Peyer's patch (tissue), 4 donors: Measurements from ENCODE around the gene ATP2C2. TPM values are rescaled to one million over a fixed set of nuclear protein-coding genes. Genes with fewer than 3 reads are reported as not detected.
"Not testable (repeated sequence)": the region's sequence is repeated elsewhere in the genome, so short reads cannot be mapped to it uniquely, and the experiment has no call there.

Source experiments
- DNase-seq, 3 donors: peaks; one replicate each; pipeline ENCODE4 v3.0.0-alpha.2; 2017 to 2019
- H3K27ac ChIP-seq, 4 donors: fragments of 200-600 bp; sonication (generic); one replicate each; pipeline ENCODE4 v1.5.1; 2016 to 2019
- H3K27me3 ChIP-seq, 2 donors: fragments of 200-600 bp; sonication (generic); one replicate each; pipeline ENCODE4 v1.5.1; 2019
- H3K36me3 ChIP-seq, 3 donors: fragments of 200-600 bp; sonication (generic); one replicate each; pipeline ENCODE4 v1.5.1; 2016 to 2019
- H3K4me1 ChIP-seq, 4 donors: fragments of 200-600 bp; sonication (generic); one replicate each; pipeline ENCODE4 v1.5.1; 2016 to 2019
- H3K4me3 ChIP-seq, 4 donors: fragments of 200-600 bp; sonication (generic); 1 replicate in 3 of 4; 2 replicates in 1 of 4; pipeline ENCODE4 v1.5.1; 2016 to 2019; ENCODE audit warnings: mild to moderate bottlenecking in 1 of 4
- H3K9me3 ChIP-seq, 4 donors: fragments of 200-600 bp; sonication (generic); one replicate each; pipeline ENCODE4 v1.5.1; 2016 to 2019; ENCODE audit warnings: mild to moderate bottlenecking in 1 of 4
- CTCF ChIP-seq, 6 experiments: fragments of 450-650 bp in 4 of 6; fragments of 200-600 bp in 2 of 6; sonication (generic) in 1 of 6; IDR thresholded peaks; one replicate each; pipeline ENCODE4 v1.5.1; 2017 to 2019; ENCODE audit warnings: antibody characterized with exemption in 6 of 6, mild to moderate bottlenecking in 3 of 6, moderate library complexity in 1 of 6
- POLR2A ChIP-seq, 2 donors: fragments of 450-650 bp; IDR thresholded peaks; one replicate each; pipeline ENCODE4 v1.5.1; 2017; ENCODE audit warnings: antibody characterized with exemption in 2 of 2, mild to moderate bottlenecking in 2 of 2, moderate library complexity in 2 of 2
- total RNA-seq, 4 donors: library from RNA; depleted of rRNA; stranded (reverse); fragments of >200 nt; gene quantifications; one replicate each; pipeline ENCODE4 v1.1.0, GENCODE V29; 2016

ATP2C2 gene
- total RNA-seq, 4 donors from 2014 or later: 84.2 to 148 (median 115) TPM

- no peak for TF ChIP-seq CTCF (IDR thresholded peaks at IDR 0.05)
- no peak for TF ChIP-seq POLR2A (IDR thresholded peaks at IDR 0.05)
- H3K27me3 ChIP-seq: no peaks in the 10 kb centered on the region
- no peak for DNase-seq
- no peak overlapping the region for H3K4me3 ChIP-seq
- H3K9me3 ChIP-seq: no peaks in the 10 kb centered on the region
- H3K27ac ChIP-seq: no peak overlapping the region
- no peaks in the 10 kb centered on the region for H3K4me1 ChIP-seq
- H3K36me3 ChIP-seq: no peaks in the 10 kb centered on the region
Measured at GRCh38 chr16:84418056-84418849, 49.9 kb downstream of the ATP2C2 start.

- Histone ChIP-seq H3K4me1 (no peaks in the 10 kb centered on the region), H3K27me3 (no peaks in the 10 kb centered on the region), H3K4me3 (no peak overlapping the region), H3K9me3 (no peaks in the 10 kb centered on the region), H3K27ac (no peak overlapping the region), H3K36me3 (no peaks in the 10 kb centered on the region)
- TF ChIP-seq POLR2A (IDR thresholded peaks at IDR 0.05) (no peak), CTCF (IDR thresholded peaks at IDR 0.05) (no peak)
- DNase-seq: no peak
Measured at GRCh38 chr16:84419730-84420129, 51.4 kb downstream of the ATP2C2 start.

GRCh38 chr16:84420556-84420955 lies 52.2 kb downstream of the ATP2C2 start:
- H3K4me3 ChIP-seq, H3K36me3 ChIP-seq, DNase-seq, H3K9me3 ChIP-seq, H3K27me3 ChIP-seq, H3K27ac ChIP-seq, H3K4me1 ChIP-seq: not testable (repeated sequence)

- Histone ChIP-seq H3K4me3 (no peak overlapping the region), H3K27me3 (no peaks in the 10 kb centered on the region), H3K36me3 (peaks cover 0 to 8% (median 0%) of the 10 kb centered on the region in 3 donors), H3K4me1 (no peaks in the 10 kb centered on the region), H3K9me3 (no peaks in the 10 kb centered on the region), H3K27ac (no peak overlapping the region)
- TF ChIP-seq POLR2A (IDR thresholded peaks at IDR 0.05) (no peak), CTCF (IDR thresholded peaks at IDR 0.05) (no peak)
- no peak for DNase-seq
Measured at GRCh38 chr16:84421081-84421937, 53.0 kb downstream of the ATP2C2 start.

- H3K27me3 ChIP-seq: no peaks in the 10 kb centered on the region
- no peak overlapping the region for H3K4me3 ChIP-seq
- H3K27ac ChIP-seq: no peak overlapping the region
- no peak for TF ChIP-seq CTCF (IDR thresholded peaks at IDR 0.05)
- peaks cover 0 to 8% (median 0%) of the 10 kb centered on the region in 3 donors for H3K36me3 ChIP-seq
- H3K4me1 ChIP-seq: no peaks in the 10 kb centered on the region
- no peak for DNase-seq
- H3K9me3 ChIP-seq: no peaks in the 10 kb centered on the region
Measured at GRCh38 chr16:84421938-84422220, 53.5 kb downstream of the ATP2C2 start.

GRCh38 chr16:84423416-84423837 lies 55.1 kb downstream of the ATP2C2 start:
- no peaks in the 10 kb centered on the region for H3K4me1 ChIP-seq
- H3K27me3 ChIP-seq: no peaks in the 10 kb centered on the region
- H3K36me3 ChIP-seq: peaks cover 0 to 8% (median 0%) of the 10 kb centered on the region in 3 donors
- TF ChIP-seq CTCF (IDR thresholded peaks at IDR 0.05): peak in 1 of 6 experiments; percentile 18
- TF ChIP-seq POLR2A (IDR thresholded peaks at IDR 0.05): no peak
- H3K4me3 ChIP-seq: no peak overlapping the region
- no peak for DNase-seq
- H3K9me3 ChIP-seq: no peaks in the 10 kb centered on the region
- H3K27ac ChIP-seq: no peak overlapping the region
